ENCODE measurements around the gene ECPAS.

DNA sequence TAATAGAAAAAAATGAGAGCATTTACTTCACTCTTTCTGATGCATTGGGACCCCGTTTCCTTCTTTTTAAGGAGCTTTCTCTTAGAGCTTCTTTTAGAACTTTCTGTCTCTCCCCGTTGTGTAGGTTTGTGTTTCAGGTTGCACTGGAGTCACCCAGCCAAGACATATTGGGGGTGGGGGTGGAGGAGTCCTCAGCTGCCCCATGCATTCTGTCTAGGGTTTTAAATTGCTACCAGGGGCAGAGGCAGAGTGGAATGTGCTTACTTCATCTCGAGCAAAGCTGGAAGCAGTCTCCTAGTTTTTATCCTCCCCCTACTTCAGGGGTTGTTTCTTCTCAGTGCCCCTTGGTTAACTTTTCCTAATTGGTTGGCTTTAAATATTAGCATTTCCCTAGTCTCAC, 163.6 kb downstream of the ECPAS start:
- TF ChIP-seq, protein P1, sequence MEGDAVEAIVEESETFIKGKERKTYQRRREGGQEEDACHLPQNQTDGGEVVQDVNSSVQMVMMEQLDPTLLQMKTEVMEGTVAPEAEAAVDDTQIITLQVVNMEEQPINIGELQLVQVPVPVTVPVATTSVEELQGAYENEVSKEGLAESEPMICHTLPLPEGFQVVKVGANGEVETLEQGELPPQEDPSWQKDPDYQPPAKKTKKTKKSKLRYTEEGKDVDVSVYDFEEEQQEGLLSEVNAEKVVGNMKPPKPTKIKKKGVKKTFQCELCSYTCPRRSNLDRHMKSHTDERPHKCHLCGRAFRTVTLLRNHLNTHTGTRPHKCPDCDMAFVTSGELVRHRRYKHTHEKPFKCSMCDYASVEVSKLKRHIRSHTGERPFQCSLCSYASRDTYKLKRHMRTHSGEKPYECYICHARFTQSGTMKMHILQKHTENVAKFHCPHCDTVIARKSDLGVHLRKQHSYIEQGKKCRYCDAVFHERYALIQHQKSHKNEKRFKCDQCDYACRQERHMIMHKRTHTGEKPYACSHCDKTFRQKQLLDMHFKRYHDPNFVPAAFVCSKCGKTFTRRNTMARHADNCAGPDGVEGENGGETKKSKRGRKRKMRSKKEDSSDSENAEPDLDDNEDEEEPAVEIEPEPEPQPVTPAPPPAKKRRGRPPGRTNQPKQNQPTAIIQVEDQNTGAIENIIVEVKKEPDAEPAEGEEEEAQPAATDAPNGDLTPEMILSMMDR (IDR thresholded peaks at IDR 0.05), result no peak
- no peak for TF ChIP-seq POLR2A (IDR thresholded peaks at IDR 0.05)
